GM21528 (cell line): ENCODE measurements around the gene PHKG2.

ENCODE experiments used
- ATAC-seq: cut with Tn5 transposase; IDR thresholded peaks from one replicate; pipeline ENCODE4 v1.9.1; 2021; ENCODE audit warnings: mild to moderate bottlenecking, moderate library complexity; ENCODE audit not compliant: unreplicated experiment, low FRiP score

Gene PHKG2

GRCh38 chr16:30725418-30725792, 22.8 kb upstream of the PHKG2 start:
- no peak for ATAC-seq

GRCh38 chr16:30728321-30728720, 19.9 kb upstream of the PHKG2 start:
- ATAC-seq = no peak

DNA sequence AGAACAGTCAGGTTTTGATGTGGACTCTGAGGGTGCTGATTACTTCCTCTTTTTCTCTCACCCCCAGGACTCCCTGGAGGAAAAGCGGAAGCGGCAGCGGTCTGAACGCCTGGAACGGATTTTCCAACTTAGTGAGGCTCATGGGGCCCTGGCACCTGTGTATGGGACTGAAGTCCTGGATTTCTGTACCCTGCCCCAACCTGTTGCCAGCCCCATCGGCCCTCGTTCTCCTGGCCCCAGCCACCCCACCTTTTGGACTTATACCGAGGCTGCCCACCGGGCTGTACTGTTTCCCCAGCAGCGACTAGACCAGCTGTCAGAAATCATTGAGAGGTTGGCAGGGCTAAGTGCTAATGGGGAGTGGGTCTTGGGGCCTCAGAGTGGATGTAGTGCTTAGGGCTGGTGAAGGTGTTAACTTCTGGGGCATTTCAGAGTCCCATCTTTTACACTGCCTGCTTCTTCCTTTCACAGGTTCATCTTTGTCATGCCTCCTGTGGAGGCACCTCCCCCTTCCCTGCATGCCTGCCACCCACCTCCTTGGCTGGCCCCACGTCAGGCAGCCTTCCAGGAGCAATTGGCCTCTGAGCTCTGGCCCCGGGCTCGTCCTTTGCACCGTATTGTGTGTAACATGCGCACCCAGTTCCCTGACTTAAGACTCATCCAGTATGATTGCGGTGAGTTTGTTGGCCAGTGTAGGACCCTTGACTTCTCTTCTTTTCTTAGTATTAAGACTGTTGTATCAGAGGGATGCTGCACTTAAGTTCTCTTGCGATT, 19.1 kb upstream of the PHKG2 start:
- no peak for ATAC-seq

- no peak for ATAC-seq
These were observed 16.8 kb upstream of the PHKG2 start for GRCh38 chr16:30731411-30731810.

DNA sequence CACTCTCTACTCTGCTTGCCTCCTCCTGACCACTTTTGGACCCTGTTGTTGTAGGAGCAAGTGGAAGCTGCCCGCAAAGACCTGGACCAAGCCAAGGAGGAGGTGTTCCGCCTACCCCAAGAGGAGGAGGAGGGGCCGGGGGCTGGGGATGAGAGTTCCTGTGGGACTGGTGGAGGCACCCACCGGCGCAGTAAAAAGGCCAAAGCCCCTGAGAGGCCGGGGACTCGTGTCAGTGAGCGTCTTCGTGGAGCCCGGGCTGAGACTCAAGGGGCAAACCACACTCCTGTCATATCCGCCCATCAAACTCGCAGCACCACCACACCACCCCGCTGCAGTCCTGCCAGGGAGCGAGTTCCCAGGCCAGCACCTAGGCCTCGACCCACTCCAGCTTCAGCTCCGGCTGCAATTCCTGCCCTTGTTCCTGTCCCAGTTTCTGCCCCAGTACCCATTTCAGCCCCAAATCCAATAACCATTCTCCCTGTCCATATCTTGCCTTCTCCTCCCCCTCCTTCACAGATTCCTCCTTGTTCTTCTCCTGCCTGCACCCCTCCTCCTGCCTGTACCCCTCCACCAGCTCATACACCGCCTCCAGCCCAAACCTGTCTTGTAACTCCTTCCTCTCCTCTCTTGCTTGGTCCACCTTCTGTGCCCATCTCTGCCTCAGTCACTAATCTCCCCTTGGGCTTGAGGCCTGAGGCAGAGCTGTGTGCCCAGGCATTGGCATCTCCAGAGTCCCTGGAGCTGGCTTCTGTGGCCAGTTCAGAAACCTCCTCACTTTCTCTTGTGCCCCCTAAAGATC, 11.0 kb upstream of the PHKG2 start:
- no peak for ATAC-seq

DNA sequence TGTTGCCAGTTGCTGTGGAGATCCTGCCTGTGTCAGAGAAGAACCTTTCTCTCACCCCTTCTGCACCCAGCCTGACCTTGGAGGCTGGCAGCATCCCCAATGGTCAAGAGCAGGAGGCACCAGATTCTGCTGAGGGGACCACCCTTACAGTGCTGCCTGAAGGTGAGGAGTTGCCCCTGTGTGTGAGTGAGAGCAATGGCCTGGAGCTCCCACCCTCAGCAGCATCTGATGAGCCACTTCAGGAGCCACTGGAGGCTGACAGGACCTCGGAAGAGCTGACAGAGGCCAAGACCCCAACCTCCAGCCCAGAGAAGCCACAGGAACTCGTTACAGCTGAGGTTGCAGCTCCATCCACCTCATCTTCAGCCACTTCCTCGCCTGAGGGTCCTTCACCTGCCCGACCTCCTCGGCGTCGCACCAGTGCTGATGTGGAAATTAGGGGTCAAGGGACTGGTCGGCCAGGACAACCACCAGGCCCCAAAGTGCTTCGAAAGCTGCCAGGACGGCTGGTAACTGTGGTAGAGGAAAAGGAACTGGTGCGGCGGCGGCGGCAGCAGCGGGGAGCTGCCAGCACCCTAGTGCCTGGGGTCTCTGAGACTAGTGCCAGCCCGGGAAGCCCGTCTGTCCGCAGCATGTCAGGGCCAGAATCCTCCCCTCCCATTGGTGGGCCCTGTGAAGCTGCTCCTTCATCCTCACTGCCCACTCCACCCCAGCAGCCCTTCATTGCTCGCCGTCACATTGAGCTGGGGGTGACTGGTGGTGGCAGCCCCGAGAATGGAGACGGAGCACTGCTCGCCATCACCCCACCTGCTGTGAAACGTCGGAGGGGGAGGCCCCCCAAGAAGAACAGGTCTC, 10.2 kb upstream of the PHKG2 start:
- no peak for ATAC-seq

GRCh38 chr16:30738984-30739951, 9.0 kb upstream of the PHKG2 start:
- ATAC-seq = no peak

DNA sequence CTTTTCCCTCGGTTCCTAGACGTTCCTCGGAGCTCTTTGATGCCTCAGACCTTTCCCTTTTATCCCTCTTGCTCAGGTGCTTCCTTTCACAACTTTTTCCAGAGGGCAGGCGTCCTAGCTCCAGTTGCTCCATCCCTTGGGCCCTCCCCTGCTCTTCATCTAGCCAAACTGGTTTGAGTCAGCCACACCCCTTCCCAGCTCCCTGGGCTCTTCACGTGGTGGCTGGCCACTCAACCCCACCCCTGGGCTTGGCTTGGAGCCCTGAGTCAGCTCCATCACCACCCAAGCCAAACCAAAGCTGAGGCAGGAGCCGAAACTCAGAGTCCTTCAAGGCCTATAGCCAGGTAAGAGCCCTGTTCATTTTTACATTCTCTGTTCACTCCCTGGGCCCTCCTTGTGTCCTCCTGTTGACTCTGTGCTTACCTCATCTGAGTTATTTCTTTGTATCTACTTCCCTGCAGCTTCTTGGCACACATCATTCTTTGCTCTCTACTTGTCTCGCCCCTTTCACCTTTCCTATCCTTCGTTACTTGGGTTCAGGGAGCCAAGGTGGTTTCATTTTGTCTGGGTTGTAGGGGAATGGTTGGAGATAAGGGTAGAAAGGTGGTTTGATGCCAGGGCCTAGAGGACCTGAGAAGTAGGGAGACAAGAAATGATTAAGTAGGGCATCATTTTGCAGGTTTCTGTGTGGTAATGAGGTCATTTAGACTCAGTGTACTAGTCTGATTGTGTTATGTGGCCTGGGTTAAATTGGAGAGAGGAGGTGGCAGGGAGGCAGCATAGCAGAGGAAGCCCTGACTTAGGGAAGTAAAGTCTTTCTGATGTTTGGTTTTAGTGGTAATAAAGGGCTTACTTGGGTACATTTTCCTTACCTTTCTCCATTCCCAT, 7.6 kb upstream of the PHKG2 start:
- ATAC-seq = no peak

DNA sequence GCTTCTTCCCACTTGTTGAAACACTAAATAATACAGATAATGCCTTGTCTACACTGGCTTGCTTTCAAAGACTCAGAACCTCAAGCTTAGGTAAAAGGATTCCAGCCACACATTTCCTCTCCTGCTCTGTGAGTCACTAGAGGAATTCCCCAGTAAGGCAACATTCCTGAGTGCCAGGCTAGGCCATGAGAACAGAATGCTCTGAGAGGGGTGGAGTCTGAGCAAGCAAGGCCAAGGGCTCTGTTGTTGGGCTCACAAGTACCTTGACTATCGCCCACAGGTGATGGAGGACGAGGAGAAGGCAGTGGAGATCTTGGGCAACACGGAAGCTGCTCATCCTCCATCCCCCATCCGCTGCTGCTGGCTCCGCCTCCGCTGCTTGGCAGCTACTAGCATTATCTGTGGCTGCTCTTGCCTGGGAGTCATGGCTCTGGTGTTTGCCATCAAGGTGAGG, 6.7 kb upstream of the PHKG2 start:
- no peak for ATAC-seq

DNA sequence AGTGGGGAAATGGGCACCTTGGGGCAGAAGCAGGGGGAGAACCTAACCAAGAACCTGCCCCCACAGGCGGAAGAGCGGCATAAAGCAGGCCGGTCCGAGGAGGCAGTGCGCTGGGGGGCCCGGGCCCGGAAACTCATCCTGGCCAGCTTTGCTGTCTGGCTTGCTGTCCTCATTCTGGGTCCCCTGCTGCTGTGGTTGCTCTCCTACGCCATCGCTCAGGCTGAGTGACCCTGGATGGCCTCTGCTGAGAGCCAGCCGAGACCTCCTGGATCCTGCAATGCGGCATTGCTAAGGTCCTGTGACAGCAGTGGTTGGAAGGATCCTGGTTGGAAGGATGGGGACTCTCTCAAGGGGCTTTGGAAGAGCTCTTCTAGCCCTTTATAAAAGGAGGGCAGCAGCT, 4.5 kb upstream of the PHKG2 start:
- ATAC-seq = no peak

DNA sequence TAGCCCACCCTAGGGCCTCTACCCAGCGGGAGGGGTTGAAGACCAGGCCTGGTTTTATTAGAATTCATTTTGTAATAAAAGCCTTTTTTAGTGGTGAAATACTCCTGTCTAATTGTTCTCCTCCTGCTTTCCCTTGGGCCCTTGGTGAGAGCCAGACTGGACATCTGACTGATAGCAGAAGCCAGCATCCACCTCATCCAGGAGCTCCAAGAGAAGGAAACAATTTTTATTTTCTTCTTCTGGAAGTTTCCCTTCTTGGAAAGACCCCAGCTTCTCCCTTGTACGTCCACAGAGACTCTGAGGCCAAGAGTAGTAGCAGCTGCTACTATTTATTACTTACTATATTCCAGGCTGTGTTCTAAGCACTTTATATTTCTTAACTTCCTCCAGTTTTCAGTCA, 4.0 kb upstream of the PHKG2 start:
- ATAC-seq = no peak

DNA sequence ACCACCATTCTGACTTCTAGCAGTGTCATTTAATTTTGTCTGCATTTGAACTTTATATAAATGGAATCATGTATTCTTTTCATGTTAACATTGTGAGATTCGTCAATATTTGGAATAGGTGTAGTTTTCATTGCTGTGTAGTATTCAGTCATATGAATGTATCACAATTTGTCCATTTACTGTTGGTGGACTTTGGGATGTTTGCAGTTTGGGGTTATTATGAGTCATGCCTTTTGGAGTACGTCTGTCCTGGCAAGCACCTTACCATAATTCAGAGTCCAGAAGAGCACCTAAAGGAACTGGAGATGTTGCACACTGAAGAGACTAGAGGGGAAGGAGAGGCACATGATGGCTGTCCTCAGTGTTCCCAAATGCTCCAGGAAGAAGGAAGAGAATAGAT, 3.1 kb upstream of the PHKG2 start:
- no peak for ATAC-seq

GRCh38 chr16:30746638-30747175, 1.5 kb upstream of the PHKG2 start:
- no peak for ATAC-seq

DNA sequence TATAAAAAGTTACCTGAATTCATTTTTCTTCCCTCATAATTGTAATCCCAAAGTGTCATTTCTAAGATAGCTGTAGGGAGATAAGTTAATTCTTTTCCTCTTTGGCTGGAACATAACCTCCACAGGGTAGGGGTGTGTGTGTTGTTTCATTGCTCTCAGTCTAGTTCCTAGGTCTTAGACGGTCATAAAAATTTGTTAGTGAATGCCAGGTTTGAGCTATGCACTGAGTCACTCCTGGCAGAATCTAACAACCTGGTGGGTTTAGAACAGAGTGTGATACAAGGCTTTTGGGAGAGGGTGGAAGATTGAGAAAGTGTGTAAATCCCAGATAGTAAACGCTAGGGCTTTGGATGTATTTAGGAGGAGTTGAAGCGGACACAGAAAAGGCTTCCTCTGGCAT, 894 bp upstream of the PHKG2 start:
- no peak for ATAC-seq

GRCh38 chr16:30748634-30749445, 615 bp downstream of the PHKG2 start:
- ATAC-seq = no peak

GRCh38 chr16:30750201-30750600, 2.0 kb downstream of the PHKG2 start:
- ATAC-seq = no peak

GRCh38 chr16:30750876-30751465, 2.7 kb downstream of the PHKG2 start:
- no peak for ATAC-seq
